ENCODE data around the gene FN3KRP. TPM values are rescaled to one million over a fixed set of nuclear protein-coding genes. Genes with fewer than 3 reads are reported as not detected.

FN3KRP gene
- polyA plus RNA-seq, 3 donors, result 16.5 to 24.8 (median 23.2) TPM

DNA sequence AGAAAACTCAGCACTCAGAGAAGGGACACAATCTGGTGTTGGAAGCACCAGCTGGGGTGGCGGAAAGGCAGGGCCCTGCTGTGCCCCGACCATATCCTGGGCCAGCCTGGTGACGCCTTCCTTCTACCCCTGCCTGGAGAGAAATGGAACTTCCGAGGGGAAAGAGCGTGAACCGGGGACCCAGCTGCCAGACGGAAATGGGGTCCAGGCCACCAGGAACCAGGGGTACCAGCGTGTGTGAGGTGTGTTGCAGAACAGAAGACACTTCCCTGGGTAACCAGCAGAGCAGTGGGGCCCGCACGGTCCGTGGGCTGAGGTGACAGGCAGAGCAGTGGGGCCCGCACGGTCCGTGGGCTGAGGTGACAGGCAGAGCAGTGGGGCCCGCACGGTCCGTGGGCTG lies 24.8 kb upstream of the FN3KRP start:
- Histone ChIP-seq H3K9me3 (replicated peaks in 1 of 2; ENCODE audit: control insufficient read depth in 1 of 2, insufficient read depth in 1 of 2, low read length in 2 of 2) (peaks cover 9 to 17% of the 10 kb centered on the region in 2 donors), H3K4me2 (replicated peaks; ENCODE audit: extremely low read depth, low read length, poor library complexity, severe bottlenecking) (no peak overlapping the region), H3K4me3 (replicated peaks in 1 of 3; ENCODE audit: low read depth in 2 of 3, low read length in 3 of 3) (no peak overlapping the region), H4K20me1 (ENCODE audit: insufficient read depth, low read length) (no peaks in the 10 kb centered on the region), H3K27ac (ENCODE audit: low read depth in 1 of 2, low read length in 2 of 2) (no peak overlapping the region), H3K4me1 (ENCODE audit: control insufficient read depth in 1 of 2, insufficient read depth in 2 of 2, low read length in 2 of 2) (no peaks in the 10 kb centered on the region), H3K9ac (ENCODE audit: insufficient read depth, low read length, poor library complexity, severe bottlenecking) (no peak overlapping the region), H2AFZ (ENCODE audit: insufficient read depth, low read depth, low read length, poor library complexity, severe bottlenecking) (no peak overlapping the region), H3K36me3 (replicated peaks in 1 of 2; ENCODE audit: control insufficient read depth in 1 of 2, insufficient read depth in 2 of 2, low read length in 2 of 2) (no peaks in the 10 kb centered on the region), H3K79me2 (ENCODE audit: insufficient read depth, low read length) (no peaks in the 10 kb centered on the region), H3K27me3 (ENCODE audit: control insufficient read depth in 2 of 2, insufficient read depth in 2 of 2, low read length in 2 of 2) (peaks cover 0 to 2% of the 10 kb centered on the region in 2 donors)
- Mint-ChIP-seq H3K27ac (no peak overlapping the region), H3K27me3 (ENCODE audit: low read depth in 3 of 3) (peaks cover 11 to 17% (median 14%) of the 10 kb centered on the region in 3 donors), H3K4me1 (no peaks in the 10 kb centered on the region), H3K9me3 (peaks cover 9 to 31% (median 26%) of the 10 kb centered on the region in 7 donors), H3K36me3 (peaks cover 0 to 6% of the 10 kb centered on the region in 2 donors), H3K4me3 (no peak overlapping the region)
- intact Hi-C loops (cut with micrococcal nuclease), result loop anchor here in 1 of 2 donors (10.0 kb wide), 1 partner anchor 237 kb away; the partner anchor contains the start of genes CYBC1 and NARF
- no peak for DNase-seq
- 97% methylated on average over 5 of the region's 17 CpGs for WGBS (ENCODE audit: insufficient coverage)
- TF ChIP-seq, protein P1, sequence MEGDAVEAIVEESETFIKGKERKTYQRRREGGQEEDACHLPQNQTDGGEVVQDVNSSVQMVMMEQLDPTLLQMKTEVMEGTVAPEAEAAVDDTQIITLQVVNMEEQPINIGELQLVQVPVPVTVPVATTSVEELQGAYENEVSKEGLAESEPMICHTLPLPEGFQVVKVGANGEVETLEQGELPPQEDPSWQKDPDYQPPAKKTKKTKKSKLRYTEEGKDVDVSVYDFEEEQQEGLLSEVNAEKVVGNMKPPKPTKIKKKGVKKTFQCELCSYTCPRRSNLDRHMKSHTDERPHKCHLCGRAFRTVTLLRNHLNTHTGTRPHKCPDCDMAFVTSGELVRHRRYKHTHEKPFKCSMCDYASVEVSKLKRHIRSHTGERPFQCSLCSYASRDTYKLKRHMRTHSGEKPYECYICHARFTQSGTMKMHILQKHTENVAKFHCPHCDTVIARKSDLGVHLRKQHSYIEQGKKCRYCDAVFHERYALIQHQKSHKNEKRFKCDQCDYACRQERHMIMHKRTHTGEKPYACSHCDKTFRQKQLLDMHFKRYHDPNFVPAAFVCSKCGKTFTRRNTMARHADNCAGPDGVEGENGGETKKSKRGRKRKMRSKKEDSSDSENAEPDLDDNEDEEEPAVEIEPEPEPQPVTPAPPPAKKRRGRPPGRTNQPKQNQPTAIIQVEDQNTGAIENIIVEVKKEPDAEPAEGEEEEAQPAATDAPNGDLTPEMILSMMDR (IDR thresholded peaks at IDR 0.05), result no peak

DNA sequence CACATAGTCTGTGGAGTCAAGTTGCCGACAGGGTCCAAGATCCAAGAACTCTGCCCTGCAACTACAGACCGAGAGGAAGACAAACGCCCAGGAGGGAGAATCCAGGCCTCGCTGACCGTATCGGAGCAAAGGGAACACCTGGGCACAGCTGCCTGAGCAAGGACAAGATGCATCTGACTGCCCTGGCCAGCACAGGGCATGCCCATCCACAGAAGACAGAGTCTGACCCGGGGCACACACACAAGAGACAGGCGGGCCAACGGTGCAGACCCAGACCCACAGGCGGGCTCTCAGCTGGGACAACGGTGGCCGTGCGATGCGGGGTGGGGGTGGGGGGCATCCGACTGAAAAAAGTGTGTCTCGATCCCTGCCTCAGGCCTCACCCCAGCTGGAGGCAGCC lies 24.2 kb upstream of the FN3KRP start:
- H3K27ac ChIP-seq (ENCODE audit: low read depth in 1 of 2, low read length in 2 of 2), result no peak overlapping the region
- no peak for DNase-seq
- TF ChIP-seq, protein P1 (IDR thresholded peaks at IDR 0.05), result no peak
- H4K20me1 ChIP-seq (ENCODE audit: insufficient read depth, low read length), result no peaks in the 10 kb centered on the region
- peaks cover 16 to 23% (median 20%) of the 10 kb centered on the region in 3 donors for H3K27me3 Mint-ChIP-seq (ENCODE audit: low read depth in 3 of 3)
- no peaks in the 10 kb centered on the region for H3K36me3 ChIP-seq (replicated peaks in 1 of 2; ENCODE audit: control insufficient read depth in 1 of 2, insufficient read depth in 2 of 2, low read length in 2 of 2)
- H3K4me2 ChIP-seq (replicated peaks; ENCODE audit: extremely low read depth, low read length, poor library complexity, severe bottlenecking), result no peak overlapping the region
- no peak overlapping the region for H3K27ac Mint-ChIP-seq
- peaks cover 1% of the 10 kb centered on the region for H3K4me1 Mint-ChIP-seq
- WGBS (ENCODE audit: insufficient coverage), result 98% methylated on average over 14 of the region's 16 CpGs
- no peak overlapping the region for H2AFZ ChIP-seq (ENCODE audit: insufficient read depth, low read depth, low read length, poor library complexity, severe bottlenecking)
- no peak overlapping the region for H3K4me3 Mint-ChIP-seq
- peaks cover 9 to 35% (median 28%) of the 10 kb centered on the region in 7 donors for H3K9me3 Mint-ChIP-seq
- peaks cover 4 to 8% of the 10 kb centered on the region in 2 donors for H3K27me3 ChIP-seq (ENCODE audit: control insufficient read depth in 2 of 2, insufficient read depth in 2 of 2, low read length in 2 of 2)
- no peaks in the 10 kb centered on the region for H3K79me2 ChIP-seq (ENCODE audit: insufficient read depth, low read length)
- H3K9ac ChIP-seq (ENCODE audit: insufficient read depth, low read length, poor library complexity, severe bottlenecking), result no peak overlapping the region
- H3K36me3 Mint-ChIP-seq, result peaks cover 0 to 6% of the 10 kb centered on the region in 2 donors
- H3K9me3 ChIP-seq (replicated peaks in 1 of 2; ENCODE audit: control insufficient read depth in 1 of 2, insufficient read depth in 1 of 2, low read length in 2 of 2), result peaks cover 9 to 17% of the 10 kb centered on the region in 2 donors
- peaks cover 2 to 3% of the 10 kb centered on the region in 2 donors for H3K4me1 ChIP-seq (ENCODE audit: control insufficient read depth in 1 of 2, insufficient read depth in 2 of 2, low read length in 2 of 2)
- intact Hi-C loops (cut with micrococcal nuclease), result loop anchor here in 1 of 2 donors (10.0 kb wide), 1 partner anchor 237 kb away; the partner anchor contains the start of genes CYBC1 and NARF
- no peak overlapping the region for H3K4me3 ChIP-seq (replicated peaks in 1 of 3; ENCODE audit: low read depth in 2 of 3, low read length in 3 of 3)

All from CD14-positive monocyte (primary cell).